Hepatocyte (in vitro differentiated cells): ENCODE measurements around the gene SNAI1.

Experiments
- CTCF ChIP-seq: fragments of 200-600 bp; sonication (generic); IDR thresholded peaks from 2 replicates; pipeline ENCODE4 v1.5.1; 2016; ENCODE audit warnings: antibody characterized with exemption, mild to moderate bottlenecking; ENCODE audit not compliant: poor library complexity
- EZH2 ChIP-seq: fragments of 200-600 bp; sonication (generic); IDR thresholded peaks from 2 replicates; pipeline ENCODE4 v1.6.1; 2016; ENCODE audit warnings: antibody characterized with exemption, mild to moderate bottlenecking, borderline replicate concordance

GRCh38 chr20:50005471-50005981, 22.7 kb downstream of the SNAI1 start:
- TF ChIP-seq EZH2 = no peak
- TF ChIP-seq CTCF = no peak
